Brain microvascular endothelial cell (primary cell): Measurements from ENCODE around the gene FAM9B.

Source experiments
- DNase-seq: peaks from one replicate; pipeline ENCODE4 v3.0.0-alpha.2; 2020
- H3K27ac ChIP-seq: fragments of 250-450 bp; sonication (Bioruptor Pico); 2 replicates; pipeline ENCODE4 v1.5.1; 2020; ENCODE audit warnings: mild to moderate bottlenecking, moderate library complexity
- H3K27me3 ChIP-seq: fragments of 250-450 bp; sonication (Bioruptor Pico); replicated peaks from 2 replicates; pipeline ENCODE4 v1.5.1; 2020; ENCODE audit warnings: mild to moderate bottlenecking
- H3K36me3 ChIP-seq: fragments of 250-450 bp; sonication (Bioruptor Pico); replicated peaks from 2 replicates; pipeline ENCODE4 v1.5.1; 2020; ENCODE audit warnings: mild to moderate bottlenecking
- H3K4me3 ChIP-seq: 2 replicates; pipeline ENCODE4 v1.5.1; 2011; ENCODE audit warnings: low read depth, mild to moderate bottlenecking, control low read depth, low read length, moderate library complexity
- in situ Hi-C: cut with HindIII; loops from 2 replicates; pipeline ENCODE4 v1.10.0; 2017; ENCODE audit warnings: low sequenced_read_pairs, low pct_ligation_motif_present
- TF ChIP-seq, protein P1 (sequence below): IDR thresholded peaks from 2 replicates; pipeline ENCODE4 v1.5.1; 2011; ENCODE audit warnings: low read depth, mild to moderate bottlenecking, moderate library complexity, low read length, control low read depth, inconsistent platforms; ENCODE audit errors: missing control alignments

The FAM9B gene

DNA sequence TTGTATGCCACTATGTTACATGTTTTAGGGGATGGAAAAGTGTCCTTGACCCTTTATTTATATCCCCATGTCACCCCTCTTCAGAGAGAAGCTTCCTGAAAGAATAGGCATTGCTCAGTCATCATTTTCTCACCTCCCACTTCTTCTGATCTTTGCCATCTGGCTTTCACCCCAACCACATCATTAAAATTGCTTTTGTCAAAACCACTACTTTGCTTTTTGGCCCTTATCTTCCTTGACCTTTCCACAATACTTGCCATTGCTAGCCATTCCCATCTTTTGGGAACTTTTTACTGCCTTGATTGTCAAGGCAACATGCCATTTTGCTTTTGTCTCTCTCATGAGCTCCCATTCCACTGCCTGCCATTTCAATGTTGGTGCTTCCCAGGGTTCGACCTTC lies 14.9 kb upstream of the FAM9B start:
- in situ Hi-C loops: no loop called here
- DNase-seq: no peak
- no peaks in the 10 kb centered on the region for H3K27me3 ChIP-seq
- H3K27ac ChIP-seq: no peak overlapping the region
- TF ChIP-seq, protein P1, sequence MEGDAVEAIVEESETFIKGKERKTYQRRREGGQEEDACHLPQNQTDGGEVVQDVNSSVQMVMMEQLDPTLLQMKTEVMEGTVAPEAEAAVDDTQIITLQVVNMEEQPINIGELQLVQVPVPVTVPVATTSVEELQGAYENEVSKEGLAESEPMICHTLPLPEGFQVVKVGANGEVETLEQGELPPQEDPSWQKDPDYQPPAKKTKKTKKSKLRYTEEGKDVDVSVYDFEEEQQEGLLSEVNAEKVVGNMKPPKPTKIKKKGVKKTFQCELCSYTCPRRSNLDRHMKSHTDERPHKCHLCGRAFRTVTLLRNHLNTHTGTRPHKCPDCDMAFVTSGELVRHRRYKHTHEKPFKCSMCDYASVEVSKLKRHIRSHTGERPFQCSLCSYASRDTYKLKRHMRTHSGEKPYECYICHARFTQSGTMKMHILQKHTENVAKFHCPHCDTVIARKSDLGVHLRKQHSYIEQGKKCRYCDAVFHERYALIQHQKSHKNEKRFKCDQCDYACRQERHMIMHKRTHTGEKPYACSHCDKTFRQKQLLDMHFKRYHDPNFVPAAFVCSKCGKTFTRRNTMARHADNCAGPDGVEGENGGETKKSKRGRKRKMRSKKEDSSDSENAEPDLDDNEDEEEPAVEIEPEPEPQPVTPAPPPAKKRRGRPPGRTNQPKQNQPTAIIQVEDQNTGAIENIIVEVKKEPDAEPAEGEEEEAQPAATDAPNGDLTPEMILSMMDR: no peak
- no peaks in the 10 kb centered on the region for H3K36me3 ChIP-seq
- H3K4me3 ChIP-seq: no peak overlapping the region

DNA sequence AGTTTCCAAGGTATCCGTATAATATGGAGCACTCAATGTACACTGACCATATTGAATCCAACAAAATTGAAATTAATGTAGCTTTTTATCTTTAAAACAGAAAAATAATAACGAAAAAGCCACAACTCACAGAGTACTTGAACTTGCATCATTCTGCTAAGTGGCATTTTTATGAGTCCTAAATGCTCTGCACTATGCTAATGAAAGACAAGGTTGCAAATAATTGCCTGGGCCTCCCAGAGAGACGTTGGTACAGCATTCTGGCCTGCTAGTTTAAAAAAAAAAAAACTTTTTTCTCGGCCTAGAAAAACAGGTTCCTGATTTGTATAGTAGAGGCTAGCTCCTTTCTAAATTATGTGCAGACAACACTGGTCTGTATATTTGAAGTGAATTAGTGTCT lies 4.3 kb upstream of the FAM9B start:
- Histone ChIP-seq H3K27ac (no peak overlapping the region), H3K4me3 (no peak overlapping the region), H3K36me3 (no peaks in the 10 kb centered on the region), H3K27me3 (no peaks in the 10 kb centered on the region)
- in situ Hi-C loops: no loop called here
- TF ChIP-seq, protein P1: no peak
- no peak for DNase-seq

DNA sequence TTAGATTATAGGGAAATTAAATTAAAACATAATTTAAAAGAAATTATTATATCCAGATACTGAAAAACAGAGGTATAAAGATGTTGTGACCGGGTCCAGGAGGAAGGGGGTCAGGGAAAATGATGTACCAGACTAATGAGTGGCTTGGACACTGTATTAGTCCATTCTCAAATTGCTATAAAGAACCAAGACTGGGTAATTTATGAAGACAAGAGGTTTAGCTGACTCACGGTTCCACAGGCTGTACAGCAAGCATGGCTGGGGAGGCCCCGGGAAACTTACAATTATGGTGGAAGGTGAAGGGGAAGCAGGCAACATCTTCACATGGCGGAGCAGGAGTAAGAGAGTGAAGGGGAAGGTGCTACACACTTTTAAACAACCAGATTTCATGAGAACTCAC lies 3.4 kb upstream of the FAM9B start:
- Histone ChIP-seq H3K4me3 (no peak overlapping the region), H3K27me3 (no peaks in the 10 kb centered on the region), H3K27ac (no peak overlapping the region), H3K36me3 (no peaks in the 10 kb centered on the region)
- in situ Hi-C loops: no loop called here
- TF ChIP-seq, protein P1: no peak
- no peak for DNase-seq

DNA sequence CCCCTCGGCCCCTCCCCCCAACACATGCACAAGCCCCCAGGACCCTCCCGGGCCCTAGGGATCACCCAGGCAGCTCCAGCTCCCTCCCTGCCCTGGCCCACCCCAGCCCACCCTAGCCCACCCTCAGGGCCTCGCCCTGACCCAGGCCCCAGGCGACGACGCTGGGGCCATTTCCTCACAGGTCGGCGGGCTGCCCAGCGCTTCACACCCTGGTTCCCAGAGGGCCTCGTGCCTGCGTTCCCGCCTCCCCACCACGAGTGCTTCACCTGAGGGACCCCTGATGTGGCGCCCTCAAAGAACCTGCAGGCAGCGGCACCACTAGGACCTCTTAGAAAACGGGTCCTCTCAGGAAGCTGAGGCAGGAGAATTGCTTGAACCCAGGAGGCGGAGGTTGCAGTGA lies 341 bp downstream of the FAM9B start:
- TF ChIP-seq, protein P1: no peak
- in situ Hi-C loops: no loop called here
- Histone ChIP-seq H3K27me3 (no peaks in the 10 kb centered on the region), H3K36me3 (no peaks in the 10 kb centered on the region), H3K27ac (no peak overlapping the region), H3K4me3 (no peak overlapping the region)
- no peak for DNase-seq

DNA sequence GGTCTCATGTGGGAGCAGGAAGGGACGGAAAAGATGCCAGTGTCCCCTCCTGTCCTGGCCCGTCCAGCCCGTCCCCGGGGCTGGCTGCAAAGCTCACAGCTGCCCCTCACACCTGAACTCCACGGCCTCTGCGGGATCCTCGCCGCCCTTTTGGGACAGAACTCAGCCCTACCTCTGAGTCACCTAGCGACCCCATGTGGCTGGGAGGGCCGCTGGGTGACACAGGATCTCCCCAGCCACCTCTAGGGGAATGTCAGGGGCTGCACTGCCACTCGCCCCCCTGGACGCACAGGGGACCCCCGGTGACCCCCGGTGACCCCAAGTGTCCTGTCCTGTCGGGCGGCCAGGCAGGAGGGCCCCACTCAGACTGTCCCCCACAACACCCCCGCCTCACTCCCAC lies 748 bp downstream of the FAM9B start:
- H3K4me3 ChIP-seq: no peak overlapping the region
- H3K27me3 ChIP-seq: no peaks in the 10 kb centered on the region
- no peak overlapping the region for H3K27ac ChIP-seq
- no peaks in the 10 kb centered on the region for H3K36me3 ChIP-seq
- no peak for DNase-seq
- TF ChIP-seq, protein P1: no peak
- in situ Hi-C loops: no loop called here

DNA sequence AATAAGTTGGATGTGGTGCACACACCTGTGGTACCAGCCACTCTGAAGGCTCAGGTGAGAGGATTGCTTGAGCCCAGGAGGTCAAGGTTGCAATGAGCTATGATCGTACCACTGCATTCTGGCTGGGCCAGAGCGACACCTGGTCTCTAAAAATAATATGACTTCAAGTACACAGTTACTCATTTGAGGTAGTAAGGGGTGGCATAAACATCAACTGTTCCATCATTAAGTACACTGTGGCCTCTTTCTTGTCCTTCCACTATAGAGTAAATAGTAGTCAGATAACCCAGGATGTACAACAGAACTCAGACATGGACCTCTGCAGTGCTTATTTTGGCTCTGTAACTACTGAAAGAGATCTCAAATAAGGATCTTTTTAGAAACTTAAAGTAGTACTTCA lies 10.6 kb downstream of the FAM9B start:
- no peak for DNase-seq
- Histone ChIP-seq H3K36me3 (no peaks in the 10 kb centered on the region), H3K27ac (no peak overlapping the region), H3K4me3 (no peak overlapping the region), H3K27me3 (no peaks in the 10 kb centered on the region)
- in situ Hi-C loops: no loop called here
- TF ChIP-seq, protein P1: no peak
